ENCODE measurements around the gene TSPYL6. TPM values are rescaled to one million over a fixed set of nuclear protein-coding genes. Genes with fewer than 3 reads are reported as not detected.

The TSPYL6 gene
- total and polyA plus RNA-seq, 9 donors: 0.05 to 0.24 (median 0.10) TPM; not detected in 4

- no peaks in the 10 kb centered on the region for H3K36me3 ChIP-seq
- no peaks in the 10 kb centered on the region for H3K27me3 ChIP-seq
- no peaks in the 10 kb centered on the region for H3K9me3 ChIP-seq
- intact Hi-C loops (cut with DNase I): no loop called here
- peak in 1 of 5 donors; percentile 19 for DNase-seq
- no peak for TF ChIP-seq EP300 (IDR thresholded peaks at IDR 0.05)
- no peak for TF ChIP-seq POLR2A (IDR thresholded peaks at IDR 0.05)
- TF ChIP-seq, protein P1, sequence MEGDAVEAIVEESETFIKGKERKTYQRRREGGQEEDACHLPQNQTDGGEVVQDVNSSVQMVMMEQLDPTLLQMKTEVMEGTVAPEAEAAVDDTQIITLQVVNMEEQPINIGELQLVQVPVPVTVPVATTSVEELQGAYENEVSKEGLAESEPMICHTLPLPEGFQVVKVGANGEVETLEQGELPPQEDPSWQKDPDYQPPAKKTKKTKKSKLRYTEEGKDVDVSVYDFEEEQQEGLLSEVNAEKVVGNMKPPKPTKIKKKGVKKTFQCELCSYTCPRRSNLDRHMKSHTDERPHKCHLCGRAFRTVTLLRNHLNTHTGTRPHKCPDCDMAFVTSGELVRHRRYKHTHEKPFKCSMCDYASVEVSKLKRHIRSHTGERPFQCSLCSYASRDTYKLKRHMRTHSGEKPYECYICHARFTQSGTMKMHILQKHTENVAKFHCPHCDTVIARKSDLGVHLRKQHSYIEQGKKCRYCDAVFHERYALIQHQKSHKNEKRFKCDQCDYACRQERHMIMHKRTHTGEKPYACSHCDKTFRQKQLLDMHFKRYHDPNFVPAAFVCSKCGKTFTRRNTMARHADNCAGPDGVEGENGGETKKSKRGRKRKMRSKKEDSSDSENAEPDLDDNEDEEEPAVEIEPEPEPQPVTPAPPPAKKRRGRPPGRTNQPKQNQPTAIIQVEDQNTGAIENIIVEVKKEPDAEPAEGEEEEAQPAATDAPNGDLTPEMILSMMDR (IDR thresholded peaks at IDR 0.05): no peak
- peaks cover 4% of the 10 kb centered on the region for H3K4me1 ChIP-seq (ENCODE audit: insufficient read depth)
- H3K27ac ChIP-seq: no peak overlapping the region
- no peak overlapping the region for H3K4me3 ChIP-seq
- 37 to 48% (median 46%) methylated on average over 5 of the region's 5 CpGs for WGBS, 3 donors
Observed at GRCh38 chr2:54240515-54241469, 15.2 kb downstream of the TSPYL6 start.

DNA sequence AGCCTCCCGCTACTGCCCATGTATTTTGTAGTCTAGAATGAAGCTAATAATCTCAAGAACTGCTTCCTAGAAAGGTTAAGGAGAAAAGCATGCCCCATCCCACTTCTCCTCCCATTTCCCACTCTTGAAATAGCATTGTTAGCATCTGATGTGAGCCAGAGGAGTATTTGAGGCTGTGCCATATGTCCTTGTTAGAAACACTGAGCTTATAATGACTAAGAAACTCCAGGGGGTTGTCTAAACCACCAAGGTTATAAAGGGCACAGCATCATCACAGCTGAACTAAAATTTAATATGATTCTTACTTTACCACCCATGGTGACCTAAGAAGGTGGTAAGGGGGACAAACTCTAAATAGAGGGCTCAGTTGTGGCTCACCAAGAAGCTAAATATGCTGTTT, 16.6 kb downstream of the TSPYL6 start:
- no peaks in the 10 kb centered on the region for H3K36me3 ChIP-seq
- intact Hi-C loops (cut with DNase I): no loop called here
- peaks cover 4% of the 10 kb centered on the region for H3K4me1 ChIP-seq (ENCODE audit: insufficient read depth)
- H3K9me3 ChIP-seq: no peaks in the 10 kb centered on the region
- no peak for DNase-seq
- no peak for TF ChIP-seq EP300 (IDR thresholded peaks at IDR 0.05)
- TF ChIP-seq, protein P1 (IDR thresholded peaks at IDR 0.05): no peak
- no peak for TF ChIP-seq POLR2A (IDR thresholded peaks at IDR 0.05)
- no peak overlapping the region for H3K27ac ChIP-seq
- no peaks in the 10 kb centered on the region for H3K27me3 ChIP-seq
- WGBS, 3 donors: 82 to 93% (median 90%) methylated on average over 1 of the region's 1 CpG
- H3K4me3 ChIP-seq: no peak overlapping the region

DNA sequence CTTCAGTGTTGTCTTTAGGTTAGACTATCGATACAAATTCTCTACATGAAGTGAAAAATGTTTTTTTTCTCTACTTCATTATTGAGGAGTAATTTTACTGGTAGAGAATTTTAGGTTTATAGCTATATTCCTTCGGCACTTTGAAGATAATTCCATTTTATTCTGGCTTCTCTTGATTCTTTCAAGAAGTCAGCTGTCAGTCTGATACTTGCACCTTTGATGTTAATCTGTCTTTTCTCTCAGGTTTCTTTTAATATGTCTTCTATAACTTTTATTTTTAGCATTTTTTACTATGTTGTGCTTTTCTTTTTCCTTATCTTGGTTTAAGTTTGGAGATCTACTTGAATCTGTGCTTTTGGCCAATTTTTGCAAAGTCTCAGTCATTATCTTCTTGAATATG, 18.6 kb downstream of the TSPYL6 start:
- Histone ChIP-seq H3K4me3 (no peak overlapping the region), H3K27ac (no peak overlapping the region), H3K9me3 (no peaks in the 10 kb centered on the region), H3K36me3 (no peaks in the 10 kb centered on the region), H3K27me3 (no peaks in the 10 kb centered on the region), H3K4me1 (ENCODE audit: insufficient read depth) (peaks cover 4% of the 10 kb centered on the region)
- 99% methylated on average over 2 of the region's 2 CpGs for WGBS, 3 donors
- intact Hi-C loops (cut with DNase I): no loop called here
- TF ChIP-seq EP300 (IDR thresholded peaks at IDR 0.05) (no peak), POLR2A (IDR thresholded peaks at IDR 0.05) (no peak)
- TF ChIP-seq, protein P1 (IDR thresholded peaks at IDR 0.05): no peak
- DNase-seq: no peak

- no peak for DNase-seq
- no peak overlapping the region for H3K27ac ChIP-seq
- intact Hi-C loops (cut with DNase I): no loop called here
Observed at GRCh38 chr2:54233832-54234649, 22.0 kb downstream of the TSPYL6 start.

More at GRCh38 chr2:54233832-54234649, 22.0 kb downstream of the TSPYL6 start:
- Histone ChIP-seq H3K9me3 (no peaks in the 10 kb centered on the region), H3K36me3 (no peaks in the 10 kb centered on the region), H3K27me3 (no peaks in the 10 kb centered on the region), H3K4me3 (no peak overlapping the region), H3K4me1 (ENCODE audit: insufficient read depth) (no peaks in the 10 kb centered on the region)
- WGBS, 3 donors: 64 to 69% (median 65%) methylated on average over 4 of the region's 4 CpGs
- TF ChIP-seq, protein P1 (IDR thresholded peaks at IDR 0.05): no peak
- TF ChIP-seq POLR2A (IDR thresholded peaks at IDR 0.05): no peak
- TF ChIP-seq EP300 (IDR thresholded peaks at IDR 0.05): no peak
